Liver (tissue), 9 donors: ENCODE results near the gene TBC1D9B. TPM values are rescaled to one million over a fixed set of nuclear protein-coding genes. Genes with fewer than 3 reads are reported as not detected.
A peak's percentile ranks its signal among the peaks of the same experiment; 100 is the strongest.

Source experiments
- DNase-seq: peaks from one replicate; pipeline ENCODE4 v3.0.0-alpha.2; 2017; ENCODE audit warnings: low spot score
- H3K27ac ChIP-seq, 2 donors: one replicate each; pipeline ENCODE4 v1.7.0; 2013; ENCODE audit warnings: inconsistent platforms in 2 of 2, low read length in 2 of 2, control low read depth in 1 of 2, low read depth in 1 of 2, mild to moderate bottlenecking in 1 of 2
- H3K27me3 ChIP-seq, 4 donors: one replicate each; pipeline versions ENCODE4 v1.6.1 to v1.7.0; 2013; ENCODE audit warnings: low read length in 3 of 4, inconsistent platforms in 1 of 4, mild to moderate bottlenecking in 1 of 4, moderate library complexity in 1 of 4; ENCODE audit not compliant: control insufficient read depth in 4 of 4, insufficient read depth in 4 of 4
- H3K36me3 ChIP-seq, 4 donors: one replicate each; pipeline versions ENCODE4 v1.6.1 to v1.7.0; 2013; ENCODE audit warnings: low read length in 3 of 4, mild to moderate bottlenecking in 3 of 4, low read depth in 1 of 4, moderate library complexity in 1 of 4; ENCODE audit not compliant: control insufficient read depth in 4 of 4, insufficient read depth in 3 of 4
- H3K4me1 ChIP-seq, 4 donors: one replicate each; pipeline versions ENCODE4 v1.6.1 to v1.7.0; 2013; ENCODE audit warnings: low read length in 3 of 4, mild to moderate bottlenecking in 3 of 4, moderate library complexity in 1 of 4; ENCODE audit not compliant: control insufficient read depth in 4 of 4, insufficient read depth in 4 of 4
- H3K4me3 ChIP-seq, 3 donors: one replicate each; pipeline versions ENCODE4 v1.6.1 to v1.7.0; 2013; ENCODE audit warnings: low read length in 3 of 3, control low read depth in 1 of 3, low read depth in 1 of 3, mild to moderate bottlenecking in 1 of 3
- H3K9ac ChIP-seq, 2 donors: one replicate each; pipeline ENCODE4 v1.7.0; 2013; ENCODE audit warnings: low read length in 2 of 2, mild to moderate bottlenecking in 2 of 2, moderate library complexity in 2 of 2, control low read depth in 1 of 2, low read depth in 1 of 2
- H3K9me3 ChIP-seq, 4 donors: one replicate each; pipeline versions ENCODE4 v1.6.1 to v1.7.0; 2013; ENCODE audit warnings: low read length in 3 of 4; ENCODE audit not compliant: control insufficient read depth in 4 of 4
- ATF3 ChIP-seq: IDR thresholded peaks from 2 replicates; pipeline ENCODE4 v1.6.1; 2016; ENCODE audit warnings: antibody characterized with exemption
- CTCF ChIP-seq: fragments of 150-350 bp; IDR thresholded peaks from 2 replicates; pipeline ENCODE4 v1.5.1; 2017; ENCODE audit warnings: improper control_type of control experiment, low read depth, low read length; ENCODE audit not compliant: missing input control
- FOXA1 ChIP-seq: IDR thresholded peaks from 2 replicates; pipeline ENCODE4 v1.6.1; 2016; ENCODE audit warnings: antibody characterized with exemption
- GABPA ChIP-seq, 2 donors: IDR thresholded peaks in 1 of 2; conservative IDR thresholded peaks in 1 of 2; 2 replicates each; pipeline ENCODE4 v1.6.1; 2016; ENCODE audit warnings: antibody characterized with exemption in 2 of 2, mild to moderate bottlenecking in 1 of 2, moderate library complexity in 1 of 2
- HNF4A ChIP-seq, 2 donors: conservative IDR thresholded peaks; 2 replicates each; pipeline ENCODE4 v1.6.1; 2016; ENCODE audit warnings: antibody characterized with exemption in 2 of 2, mild to moderate bottlenecking in 2 of 2
- JUND ChIP-seq, 2 donors: IDR thresholded peaks; 2 replicates each; pipeline ENCODE4 v1.6.1; 2016; ENCODE audit warnings: antibody characterized with exemption in 2 of 2
- MAX ChIP-seq: IDR thresholded peaks from 2 replicates; pipeline ENCODE4 v1.6.1; 2016; ENCODE audit warnings: antibody characterized with exemption
- NR2F2 ChIP-seq: IDR thresholded peaks from 2 replicates; pipeline ENCODE4 v1.6.1; 2016; ENCODE audit warnings: antibody characterized with exemption
- REST ChIP-seq: IDR thresholded peaks from 2 replicates; pipeline ENCODE4 v1.6.1; 2016; ENCODE audit warnings: antibody characterized with exemption, mild to moderate bottlenecking
- TAF1 ChIP-seq: conservative IDR thresholded peaks from 2 replicates; pipeline ENCODE4 v1.6.1; 2016; ENCODE audit warnings: antibody characterized with exemption, mild to moderate bottlenecking
- ZBTB33 ChIP-seq: IDR thresholded peaks from 2 replicates; pipeline ENCODE4 v1.6.1; 2016; ENCODE audit warnings: antibody characterized with exemption
- WGBS: extraction: QIAGEN DNeasy Blood & Tissue Kit; methylation state at CpG from one replicate; pipeline ENCODE4 v1.1.7; 2013; 5-methylcytosine and 5-hydroxymethylcytosine counted together
- polyA plus RNA-seq, 2 donors: library from polyadenylated mRNA; stranded (reverse) in 1 of 2; unstranded in 1 of 2; fragments of 200-250 nt in 1 of 2; fragments of >200 nt in 1 of 2; fragmentation: Nextera tagmentation in 1 of 2; extraction: Ambion mirVana in 1 of 2; gene quantifications; one replicate each; pipeline versions ENCODE4 v1.2.1 to v1.2.3, GENCODE V29; 2013 to 2015
- total RNA-seq, 2 donors: library from RNA; depleted of rRNA; stranded (reverse); fragments of >200 nt; gene quantifications; one replicate each; pipeline ENCODE4 v1.2.3, GENCODE V29; 2014
- donor health status: healthy.
- donor health status: healthy.
- donor health status: healthy.
- donor health status: healthy.
- donor health status: healthy.

TBC1D9B gene
- total and polyA plus RNA-seq, 4 donors: 23.1 to 55.4 (median 38.7) TPM

- Histone ChIP-seq H3K27ac (no peak overlapping the region), H3K36me3 (peaks cover 6 to 21% (median 17%) of the 10 kb centered on the region in 4 donors), H3K9me3 (no peaks in the 10 kb centered on the region), H3K9ac (no peak overlapping the region), H3K4me1 (peaks cover 0 to 16% (median 14%) of the 10 kb centered on the region in 4 donors), H3K27me3 (no peaks in the 10 kb centered on the region), H3K4me3 (no peak overlapping the region)
- DNase-seq: no peak
- TF ChIP-seq ATF3 (no peak), FOXA1 (no peak), HNF4A (conservative IDR thresholded peaks at IDR 0.05) (no peak), JUND (IDR thresholded peaks at IDR 0.05) (no peak), REST (no peak), MAX (no peak), ZBTB33 (no peak), TAF1 (no peak), GABPA (IDR thresholded peaks at IDR 0.05 in 1 of 2, conservative IDR thresholded peaks at IDR 0.05 in 1 of 2) (no peak), NR2F2 (no peak)
- 96% methylated on average over 8 of the region's 8 CpGs for WGBS
Observed at GRCh38 chr5:179854356-179854755, 53.3 kb downstream of the TBC1D9B start.

- no peaks in the 10 kb centered on the region for H3K9me3 ChIP-seq
- H3K36me3 ChIP-seq: peaks cover 6 to 28% (median 18%) of the 10 kb centered on the region in 4 donors
- peaks cover 0 to 14% (median 13%) of the 10 kb centered on the region in 4 donors for H3K4me1 ChIP-seq
Observed at GRCh38 chr5:179852993-179853547, 54.6 kb downstream of the TBC1D9B start.

More at GRCh38 chr5:179852993-179853547, 54.6 kb downstream of the TBC1D9B start:
- H3K27ac ChIP-seq: peak overlapping the region; percentile 2 to 51
- H3K9ac ChIP-seq: no peak overlapping the region
- no peak for DNase-seq
- no peak overlapping the region for H3K4me3 ChIP-seq
- H3K27me3 ChIP-seq: no peaks in the 10 kb centered on the region
- TF ChIP-seq MAX (no peak), TAF1 (no peak), NR2F2 (no peak), CTCF (no peak)
- WGBS: 91% methylated on average over 8 of the region's 8 CpGs
